GM21737 (cell line): ENCODE results near the gene HSPBP1.
"Not testable (repeated sequence)": the region's sequence is repeated elsewhere in the genome, so short reads cannot be mapped to it uniquely, and the experiment has no call there.

Experiments used
- ATAC-seq: cut with Tn5 transposase; IDR thresholded peaks from one replicate; pipeline ENCODE4 v1.9.1; 2021; ENCODE audit warnings: mild to moderate bottlenecking, moderate library complexity; ENCODE audit not compliant: unreplicated experiment

Gene HSPBP1

DNA sequence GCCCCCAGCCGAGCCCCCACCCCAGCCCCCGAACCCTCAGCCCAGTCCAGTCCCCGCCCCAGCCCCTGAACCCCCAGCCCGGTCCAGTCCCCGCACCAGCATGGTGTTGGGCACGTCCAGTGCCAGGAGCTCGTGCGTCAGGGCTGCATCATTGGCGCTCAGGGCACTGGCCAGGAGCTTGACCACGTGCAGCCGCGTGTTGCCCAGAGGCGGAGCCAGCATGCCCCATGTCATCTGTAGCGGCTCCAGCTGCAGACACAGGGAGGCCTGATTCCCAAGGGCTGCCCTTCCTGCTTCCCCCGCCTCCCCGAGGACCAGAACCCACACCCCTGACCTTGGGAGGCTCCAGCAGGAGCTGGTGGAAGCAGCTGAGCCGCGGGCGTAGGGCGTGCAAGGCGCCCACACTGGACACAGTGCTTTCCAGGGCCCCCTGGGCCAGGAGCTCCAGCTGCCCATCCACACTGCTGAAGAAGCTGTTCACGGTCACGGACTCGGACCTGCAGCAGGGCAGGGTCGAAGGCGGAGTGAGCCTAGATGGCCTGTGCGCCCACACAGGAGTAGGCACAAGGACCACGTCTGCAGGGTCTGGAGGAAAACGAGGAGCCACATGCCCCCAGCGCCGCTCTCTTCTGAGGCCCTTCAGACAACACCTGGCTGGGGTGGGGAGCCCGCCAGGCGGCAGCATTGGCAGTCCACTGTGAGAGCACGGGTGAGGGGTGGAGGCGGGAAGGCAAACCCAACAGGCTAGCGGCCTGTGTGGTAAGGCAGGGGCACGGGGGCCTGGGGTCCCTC, 38.6 kb downstream of the HSPBP1 start:
- ATAC-seq = no peak

DNA sequence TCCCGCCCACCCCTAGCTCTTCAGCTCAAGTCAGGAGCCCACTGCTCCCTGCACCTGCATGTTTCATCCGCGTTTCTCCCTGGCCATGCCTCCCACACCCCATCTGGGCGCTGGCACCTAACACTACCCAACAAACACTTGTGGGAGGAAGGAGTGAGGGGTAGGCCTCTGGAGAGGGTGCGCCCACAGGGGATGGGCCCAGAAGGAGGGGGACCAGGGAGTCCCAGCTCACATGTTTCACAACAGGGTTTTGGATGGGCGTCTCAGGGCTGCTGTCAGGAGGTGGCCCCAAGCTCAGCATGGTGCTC, 39.2 kb downstream of the HSPBP1 start:
- no peak for ATAC-seq

DNA sequence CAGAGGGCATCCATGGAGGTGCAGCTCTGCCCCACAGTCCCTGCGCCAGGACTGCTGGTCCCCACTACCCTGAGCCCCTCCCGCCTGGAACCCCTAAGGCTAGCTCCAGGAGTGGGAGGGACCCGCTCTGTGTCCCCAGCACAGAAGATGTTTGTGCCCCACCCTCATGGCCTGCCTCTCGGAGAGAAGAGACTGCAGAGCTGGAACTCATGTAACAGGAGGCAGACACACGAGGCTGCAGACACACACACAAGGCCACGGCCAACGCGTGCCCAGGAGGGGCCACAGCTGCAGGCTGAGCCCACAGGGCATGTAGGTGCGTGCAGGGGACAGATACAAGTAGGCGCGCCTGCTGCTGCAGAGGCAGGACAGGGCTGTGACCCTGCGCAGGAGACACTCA, 40.9 kb downstream of the HSPBP1 start:
- no peak for ATAC-seq

DNA sequence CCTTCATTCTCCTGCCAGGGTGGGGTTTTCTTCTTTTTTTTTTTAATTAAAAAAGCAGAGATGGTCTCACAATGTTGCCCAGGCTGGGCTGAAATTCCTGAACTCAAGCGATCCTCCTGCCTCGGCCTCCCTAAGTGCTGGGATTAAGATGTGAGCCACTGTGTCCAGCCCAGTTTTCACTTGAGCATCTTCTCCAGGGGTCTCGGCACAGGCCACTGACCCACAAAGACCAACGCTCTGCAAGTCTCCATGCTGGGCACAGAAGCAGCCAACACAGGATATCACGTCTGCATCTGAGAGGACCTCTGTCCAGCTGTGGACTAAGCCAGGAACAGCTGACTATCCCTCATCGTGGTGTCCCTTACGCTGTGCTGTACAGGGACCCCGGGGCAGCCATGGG, 41.9 kb downstream of the HSPBP1 start:
- no peak for ATAC-seq

DNA sequence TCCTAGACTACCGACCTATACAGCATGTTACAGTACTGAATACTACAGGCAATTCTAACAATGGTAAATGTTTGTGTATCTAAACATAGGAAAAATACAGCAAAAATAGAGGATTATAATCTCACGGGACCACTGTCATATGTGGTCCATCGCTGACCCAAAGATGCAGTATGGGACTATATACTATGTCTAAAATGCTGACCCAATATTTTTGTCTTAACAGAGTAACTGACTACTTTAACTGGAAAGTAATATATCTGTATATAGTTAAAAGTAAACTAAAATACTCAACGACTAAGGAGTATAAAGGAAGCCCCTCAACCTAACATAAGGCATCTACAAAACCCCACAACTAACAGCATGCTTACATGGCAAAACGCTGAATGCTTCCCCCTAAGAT, 46.9 kb downstream of the HSPBP1 start:
- no peak for ATAC-seq

DNA sequence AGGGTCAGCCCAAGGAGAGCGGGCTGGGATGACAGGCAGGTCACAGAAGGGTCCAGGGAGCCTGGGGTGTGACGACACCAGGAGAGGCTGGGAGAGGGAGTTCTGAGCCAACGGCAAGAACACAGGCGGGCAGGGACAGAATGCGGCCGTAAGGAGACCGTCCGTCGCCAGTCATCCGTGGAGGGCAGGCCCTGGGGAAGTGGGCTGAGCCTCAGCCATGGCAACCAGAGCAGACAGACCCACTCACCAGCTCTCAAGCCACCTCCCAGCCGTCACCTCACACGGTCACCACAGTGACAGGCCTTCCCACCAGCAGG, 47.7 kb downstream of the HSPBP1 start:
- ATAC-seq = no peak

DNA sequence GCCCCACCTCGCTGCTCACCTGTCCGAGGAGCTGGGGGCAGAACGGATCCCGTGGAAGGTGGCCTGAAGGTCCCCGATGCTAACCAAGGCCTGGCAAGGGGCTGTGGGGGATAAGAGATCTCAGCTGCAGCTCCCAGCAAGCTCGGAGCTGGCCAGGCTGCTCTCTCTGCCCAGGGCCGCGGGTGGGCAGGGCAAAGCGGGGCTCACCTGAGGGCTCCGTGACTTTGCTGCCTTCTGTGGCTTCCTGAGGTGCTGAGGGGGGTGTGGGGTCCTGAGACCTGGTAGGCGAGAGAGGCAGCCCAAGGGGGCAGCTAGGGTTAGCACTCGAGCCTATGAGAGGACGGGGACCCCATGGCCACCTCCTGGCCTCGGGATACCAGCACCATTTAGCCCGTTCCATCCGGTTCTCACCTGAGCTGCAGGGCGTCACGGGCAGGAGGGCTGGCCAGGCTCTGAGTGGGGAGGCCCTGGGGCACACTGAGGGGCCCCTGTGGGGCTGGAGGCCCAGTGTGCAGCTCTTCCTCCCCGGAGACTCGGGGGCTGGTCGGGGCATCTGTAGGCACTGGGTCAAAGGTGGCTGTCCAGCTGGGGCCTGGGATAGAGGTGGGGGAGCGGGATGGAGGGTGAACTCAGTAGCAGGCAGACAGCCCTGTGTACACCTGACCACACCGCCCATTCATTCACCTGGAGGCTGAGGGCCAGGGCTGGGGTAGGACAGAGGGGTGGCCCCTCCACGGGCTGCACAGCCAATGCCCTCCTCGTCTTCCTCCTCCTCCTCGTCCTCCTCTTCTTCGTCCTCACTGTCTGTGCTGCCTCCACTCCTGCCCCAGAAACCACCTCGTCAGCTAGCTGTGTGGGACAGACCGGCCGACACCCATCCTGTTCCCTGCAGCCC, 48.3 kb downstream of the HSPBP1 start:
- no peak for ATAC-seq

DNA sequence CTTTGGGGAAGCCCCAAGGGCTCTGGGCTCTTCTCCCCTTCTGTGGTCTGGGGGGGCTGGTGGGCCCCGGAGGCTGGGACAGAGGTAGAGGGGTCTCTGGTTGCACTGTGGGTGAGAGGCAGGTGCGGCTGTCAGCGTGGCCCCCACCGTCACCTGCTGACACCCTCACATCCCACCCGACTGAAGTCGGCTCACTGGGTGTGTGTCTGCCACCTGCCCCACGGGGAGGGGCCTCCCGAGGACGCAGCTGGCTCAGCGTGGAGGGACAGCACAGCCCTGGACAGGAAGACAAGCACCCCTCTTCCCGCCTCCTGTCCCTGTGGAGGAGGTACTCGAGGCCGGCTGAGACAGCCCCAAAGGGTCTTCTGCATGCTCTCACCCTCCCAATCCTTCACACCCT, 49.1 kb downstream of the HSPBP1 start:
- no peak for ATAC-seq

DNA sequence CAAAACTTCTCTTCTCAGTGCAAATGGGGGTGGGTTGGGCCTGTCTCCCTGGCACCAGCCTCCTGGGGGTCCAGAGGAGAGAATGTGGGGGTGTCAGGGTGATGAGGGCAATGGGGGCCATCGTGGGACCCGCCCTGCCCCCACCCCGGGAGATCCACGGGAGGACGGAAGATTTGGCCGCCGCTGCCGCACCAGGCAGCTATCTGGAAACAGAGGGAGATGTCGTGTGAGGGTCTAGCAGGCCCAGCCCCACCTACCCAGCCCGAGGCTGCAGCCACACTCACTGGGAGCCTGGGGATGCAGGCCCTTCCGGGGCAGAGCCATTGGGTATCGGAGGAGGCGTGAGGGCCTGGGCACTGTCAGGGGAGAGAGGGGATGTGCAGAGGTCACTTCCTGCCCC, 49.6 kb downstream of the HSPBP1 start:
- no peak for ATAC-seq

DNA sequence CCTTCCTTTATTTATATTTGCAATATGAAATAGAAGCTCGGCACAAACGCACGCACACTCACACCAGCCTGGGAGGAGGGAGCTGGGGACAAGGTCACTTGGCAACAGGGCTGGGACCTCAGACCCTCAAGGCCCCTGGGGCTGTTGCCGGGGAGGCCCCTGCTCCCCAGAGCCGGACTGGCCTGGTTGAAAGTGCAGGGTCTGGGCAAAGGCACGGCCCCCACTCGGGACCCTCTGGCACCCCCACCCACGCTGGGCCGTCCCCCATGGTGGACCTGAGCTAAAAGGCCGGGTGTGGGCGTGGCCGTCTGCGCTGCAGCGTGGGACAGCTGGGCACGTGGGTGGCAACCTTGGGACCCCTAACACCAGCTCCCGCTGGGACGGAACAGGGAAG, 50.1 kb downstream of the HSPBP1 start:
- ATAC-seq = no peak

DNA sequence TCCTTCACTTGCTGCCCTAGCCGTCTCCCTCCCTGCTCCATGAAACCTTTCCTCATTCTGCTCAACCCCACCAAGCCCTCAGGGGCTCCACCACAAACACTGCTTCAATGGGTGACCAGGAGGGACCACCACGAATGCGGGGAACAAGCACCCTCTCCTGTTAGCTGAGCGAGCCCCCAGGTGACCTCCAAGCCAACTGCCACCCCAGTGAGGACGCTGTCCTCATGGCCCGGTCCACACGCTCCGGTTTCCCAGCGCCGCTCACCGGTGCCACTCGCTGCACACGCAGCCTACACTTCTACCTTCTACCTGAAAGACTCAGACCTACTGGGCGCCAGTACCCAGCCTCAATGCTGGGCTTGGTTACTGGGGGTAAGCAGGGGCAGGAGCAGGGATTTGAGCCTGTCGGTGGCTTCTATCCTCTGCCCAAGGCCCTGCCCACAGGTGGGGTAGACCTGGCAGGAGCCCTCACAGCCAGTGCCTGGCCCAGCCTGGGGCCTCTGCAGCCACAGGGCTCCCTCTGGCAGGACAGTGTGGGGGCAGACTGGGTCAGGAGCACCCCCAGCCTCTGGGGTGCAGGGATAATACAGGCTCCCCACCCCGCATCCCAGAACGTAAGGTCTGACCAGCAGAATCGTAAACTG, 50.6 kb downstream of the HSPBP1 start:
- ATAC-seq = no peak

DNA sequence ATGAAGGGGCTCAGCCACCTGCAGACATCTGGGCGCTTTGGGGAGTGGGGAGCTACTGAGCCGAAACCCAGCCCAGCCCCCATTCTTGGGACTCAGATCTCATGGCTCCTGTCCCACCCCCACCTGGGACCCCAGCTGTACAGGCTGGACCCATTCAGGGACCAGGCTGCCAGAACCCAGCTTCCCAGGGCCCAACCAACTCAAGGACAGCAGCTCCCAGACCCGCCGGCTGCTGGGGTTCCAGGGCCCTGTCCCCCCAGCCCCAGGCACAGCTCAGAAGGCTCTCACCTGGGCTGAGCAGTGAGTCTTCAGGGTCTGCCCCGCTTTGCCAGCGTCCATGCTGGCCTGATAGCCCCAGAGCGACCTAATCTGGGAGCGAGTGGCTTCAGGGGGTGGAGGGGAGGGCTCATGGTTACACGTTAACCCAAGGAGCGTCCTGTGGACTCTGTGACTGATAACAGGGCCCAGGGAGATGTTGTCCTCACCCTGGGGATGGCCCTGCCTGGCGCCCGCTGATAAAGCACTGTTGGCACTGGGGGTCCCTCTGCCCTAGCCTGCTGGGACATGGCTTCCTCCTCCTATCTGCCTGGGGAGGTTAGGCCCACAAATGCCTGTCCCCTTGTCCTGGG, 51.4 kb downstream of the HSPBP1 start, which contains the start of gene TMEM86B:
Gene TMEM86B, minus strand, starts transcription at position 361 of the 629 bp plus-strand sequence. Its CDS starts 22 bp downstream, at position 339.
- ATAC-seq = no peak

DNA sequence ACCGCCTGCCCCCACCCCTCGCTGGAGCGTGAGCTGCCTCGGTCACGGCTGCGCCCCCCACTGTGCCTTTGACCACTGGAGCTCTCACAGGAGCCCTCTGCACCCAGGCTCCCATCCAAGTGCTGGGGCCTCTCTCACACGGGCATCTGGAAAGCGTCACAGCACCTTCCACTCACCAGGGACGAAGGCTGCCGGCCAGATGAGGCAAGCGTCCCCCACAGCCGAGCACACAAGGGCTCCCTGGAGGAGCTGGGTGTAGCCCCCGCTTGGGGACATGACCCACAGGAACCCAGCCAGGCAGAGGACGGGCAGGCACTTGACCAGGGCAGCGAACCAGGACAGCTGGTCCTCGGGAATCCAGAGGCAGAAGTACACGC, 51.9 kb downstream of the HSPBP1 start:
- ATAC-seq = no peak

DNA sequence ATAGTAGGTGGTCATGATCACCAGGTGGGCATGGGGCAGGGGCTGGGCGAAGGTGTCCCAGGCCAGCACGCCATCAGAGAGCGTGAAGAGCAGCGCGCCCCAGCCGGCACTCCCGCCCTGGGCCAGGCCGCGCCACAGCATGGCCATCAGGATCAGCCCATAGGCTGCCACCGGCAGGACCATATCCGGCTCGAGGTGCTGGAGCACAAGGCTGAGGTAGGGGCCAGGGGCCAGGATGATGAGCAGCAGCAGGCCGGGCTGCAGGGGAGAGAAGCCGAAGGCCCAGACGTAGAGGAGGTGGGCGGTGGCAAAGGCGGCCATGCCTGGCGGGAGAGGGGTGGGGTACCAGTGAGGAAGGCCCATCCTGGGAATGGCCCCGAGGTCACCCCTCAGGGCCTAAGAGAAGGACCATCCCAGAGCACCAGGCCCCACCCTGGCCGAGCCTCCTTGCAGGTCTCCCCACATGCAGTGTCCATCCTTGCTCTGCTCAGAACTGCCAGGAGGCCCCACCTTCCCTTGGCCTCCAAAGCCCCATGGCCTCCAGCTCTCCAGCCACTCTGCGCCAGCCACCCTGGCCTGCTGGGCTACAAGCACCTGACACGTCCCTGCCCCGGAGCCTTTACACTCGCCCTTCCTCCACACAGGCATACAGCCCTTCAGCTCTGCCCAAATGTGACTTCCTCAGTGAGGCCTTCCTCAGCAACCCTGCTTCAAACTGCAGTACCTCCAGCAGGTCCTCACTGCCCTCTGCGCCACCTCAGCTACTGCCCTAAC, 52.5 kb downstream of the HSPBP1 start:
- no peak for ATAC-seq

DNA sequence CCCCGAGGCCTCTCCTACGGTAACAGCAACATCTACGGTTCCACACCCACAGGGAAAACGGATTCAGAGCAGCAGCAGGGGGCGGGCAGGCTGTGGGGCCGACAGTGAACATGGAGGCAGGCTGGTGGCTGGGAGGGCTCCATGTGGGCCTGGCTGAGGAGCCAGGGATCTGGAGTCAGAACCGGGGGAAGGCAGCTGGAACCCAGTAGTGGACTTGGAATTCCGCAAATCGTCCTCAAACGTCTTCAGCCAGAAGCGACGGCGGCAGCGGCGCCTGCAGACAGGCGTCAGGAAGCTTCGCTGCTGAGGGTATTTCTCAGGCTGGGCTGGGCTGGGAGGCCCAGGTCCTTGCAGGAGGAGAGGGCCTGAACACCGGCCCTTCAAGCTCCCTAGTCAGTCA, 53.1 kb downstream of the HSPBP1 start:
- ATAC-seq = no peak

DNA sequence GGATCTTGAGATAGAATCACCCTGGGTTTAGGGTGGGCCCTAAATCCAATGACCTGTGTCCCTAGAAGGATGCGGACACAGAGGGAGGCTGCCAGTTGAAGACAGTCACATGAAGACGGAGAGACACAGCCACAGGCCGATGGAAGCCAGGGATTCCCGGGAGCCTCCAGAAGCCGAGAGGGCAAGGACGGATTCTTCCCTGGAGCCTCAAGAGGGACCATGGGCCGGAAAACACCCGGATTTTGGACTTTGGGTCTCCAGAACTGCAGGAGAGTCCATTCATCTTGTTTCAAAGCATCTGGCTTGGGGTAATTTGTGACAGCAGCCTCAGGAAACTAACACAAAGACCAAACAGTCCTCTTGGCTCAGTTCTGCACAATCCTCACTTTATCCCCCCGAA, 53.6 kb downstream of the HSPBP1 start:
- ATAC-seq = no peak

DNA sequence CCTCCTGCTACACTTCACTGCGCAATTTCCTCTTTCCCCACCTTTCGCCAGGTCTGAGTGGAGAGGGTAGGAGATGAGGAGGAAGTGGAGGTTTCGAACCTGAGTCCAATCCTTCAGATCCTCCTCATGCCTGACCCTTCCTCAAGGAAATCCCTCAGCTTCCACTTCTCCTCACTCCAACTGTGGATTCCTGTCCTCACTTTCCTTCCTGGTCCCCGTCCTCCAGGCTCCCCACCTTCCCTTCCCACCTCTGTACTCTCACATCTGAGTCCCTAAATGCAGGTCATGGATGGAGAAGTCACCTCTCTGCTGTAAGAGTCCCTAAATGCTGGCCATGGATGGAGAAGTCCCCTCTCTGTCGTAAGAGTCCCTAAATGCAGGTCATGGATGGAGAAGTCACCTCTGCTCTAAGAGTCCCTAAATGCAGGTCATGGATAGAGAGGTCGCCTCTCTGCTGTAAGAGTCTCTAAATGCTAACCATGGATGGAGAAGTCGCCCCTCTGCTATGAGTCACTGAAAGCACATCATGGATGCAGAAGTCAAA, 54.4 kb downstream of the HSPBP1 start:
- ATAC-seq = no peak

DNA sequence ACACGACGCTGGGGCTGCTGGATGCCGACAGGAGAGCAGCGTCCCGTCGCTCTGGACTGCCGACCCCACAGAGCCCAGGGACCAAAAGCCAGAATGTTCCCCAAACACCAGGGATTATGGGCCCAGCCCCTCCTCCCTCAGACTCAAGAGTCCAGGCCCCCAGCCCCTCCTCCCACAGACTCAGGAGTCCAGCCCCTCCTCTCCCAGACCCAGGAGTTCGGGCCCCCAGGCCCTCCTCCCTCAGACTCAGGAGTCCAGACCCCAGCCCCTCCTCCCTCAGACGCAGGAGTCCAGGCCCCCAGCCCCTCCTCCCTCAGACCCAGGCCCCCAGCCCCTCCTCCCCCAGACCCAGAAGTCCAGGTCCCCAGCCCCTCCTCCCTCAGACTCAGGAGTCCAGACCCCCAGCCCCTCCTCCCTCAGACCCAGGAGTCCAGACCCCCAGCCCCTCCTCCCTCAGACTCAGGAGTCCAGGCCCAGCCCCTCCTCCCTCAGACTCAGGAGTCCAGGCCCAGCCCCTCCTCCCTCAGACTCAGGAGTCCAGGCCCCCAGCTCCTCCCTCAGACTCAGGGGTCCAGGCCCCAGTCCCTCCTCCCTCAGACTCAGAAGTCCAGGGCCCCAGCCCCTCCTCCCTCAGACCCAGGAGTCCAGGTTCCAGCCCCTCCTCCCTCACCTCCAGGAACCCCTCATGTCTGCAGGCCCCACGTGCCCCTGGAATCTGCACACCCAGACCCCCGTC, 55.1 kb downstream of the HSPBP1 start:
- ATAC-seq = not testable (repeated sequence)

DNA sequence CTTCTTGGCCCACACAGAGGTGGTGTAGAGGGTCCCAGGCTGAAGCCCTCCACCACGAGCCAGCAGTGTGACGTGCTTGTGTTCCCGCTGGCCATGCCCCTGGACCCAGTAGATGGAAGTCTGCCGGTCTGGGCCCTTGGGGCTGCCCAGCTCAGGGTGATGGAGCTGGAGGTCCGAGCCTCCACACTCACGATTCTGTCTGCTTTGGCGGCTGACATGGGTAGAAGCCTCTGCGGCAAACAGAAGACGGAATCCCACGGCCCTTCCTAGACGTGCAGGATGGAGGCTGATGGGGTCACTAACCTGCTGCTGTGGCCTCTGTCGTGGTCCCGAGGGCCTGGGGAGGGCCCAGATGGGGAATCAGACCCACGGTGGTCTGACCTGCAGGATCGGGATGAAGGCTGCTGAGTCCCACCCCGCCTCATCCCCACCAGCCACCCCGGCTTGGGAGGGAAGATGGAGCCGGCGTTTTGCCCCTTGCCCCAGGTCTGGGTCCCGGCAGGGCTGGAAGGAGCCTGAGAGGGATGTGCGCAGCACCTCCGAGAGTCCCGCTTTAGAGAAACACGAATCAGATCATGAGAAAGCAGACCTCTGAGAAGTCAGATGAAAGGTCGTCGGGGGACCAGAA, 55.8 kb downstream of the HSPBP1 start:
- no peak for ATAC-seq
